HepG2 (cell line): ENCODE data around the gene GTSF1L. TPM values are rescaled to one million over a fixed set of nuclear protein-coding genes. Genes with fewer than 3 reads are reported as not detected.

ENCODE experiments used
- ATAC-seq: fragments of 200-7000 bp; cut with Tn5 transposase; 3 replicates; pipeline ENCODE4 v1.9.1; 2020; ENCODE audit warnings: mild to moderate bottlenecking, moderate library complexity
- BruUV-seq: library from RNA; stranded (reverse); fragments of 400-500 nt; replicated peaks from 2 replicates; lab custom pipeline; 2021; lab: Mats Ljungman, UMichigan
- CTCF ChIA-PET: fragments of 300-600 bp; formaldehyde crosslinking; extraction: SDS; loops from one replicate; lab custom pipeline; 2021; ENCODE audit warnings: low total read pairs, inconsistent platforms, low intra/inter-chr PET ratio; lab: Yijun Ruan, JAX
- POLR2A ChIA-PET: fragments of 350-600 bp; sonication (Branson Sonifier 250); formaldehyde crosslinking; loops from one replicate; lab custom pipeline; 2020; ENCODE audit warnings: antibody characterized with exemption, inconsistent platforms; lab: Yijun Ruan, JAX
- DNase-seq: peaks from one replicate; pipeline ENCODE4 v3.0.0-alpha.2; 2015; ENCODE audit warnings: low spot score
- FAIRE-seq: peaks from 3 replicates; lab custom pipeline; 2011; peaks lifted over from hg19 to GRCh38; lab: Jason Lieb, UNC
- H2AFZ ChIP-seq: one replicate; pipeline ENCODE4 v1.6.1; 2011; ENCODE audit warnings: low read length, inconsistent platforms
- H3K27ac ChIP-seq: fragments of 300-600 bp; 3 replicates; pipeline ENCODE4 v1.8.0; 2011; ENCODE audit warnings: mixed run types, mild to moderate bottlenecking, mixed read lengths, low read length, inconsistent platforms; ENCODE audit not compliant: insufficient read depth; ENCODE audit errors: extremely low read length
- H3K27me3 ChIP-seq, 2 experiments: fragments of 200-600 bp in 1 of 2; 2 replicates in 1 of 2; 3 replicates in 1 of 2; pipeline versions ENCODE4 v1.6.0 to v1.8.0; 2011; ENCODE audit warnings: low read length in 2 of 2, mild to moderate bottlenecking in 2 of 2, moderate library complexity in 2 of 2, inconsistent platforms in 1 of 2; ENCODE audit not compliant: insufficient read depth in 2 of 2, control insufficient read depth in 1 of 2
- H3K36me3 ChIP-seq, 2 experiments: fragments of 200-600 bp in 1 of 2; replicated peaks in 1 of 2; 2 replicates in 1 of 2; 3 replicates in 1 of 2; pipeline versions ENCODE4 v1.5.1 to v1.8.0; 2011; ENCODE audit warnings: low read length in 2 of 2, inconsistent platforms in 1 of 2; ENCODE audit not compliant: insufficient read depth in 2 of 2, control insufficient read depth in 1 of 2
- H3K4me1 ChIP-seq: 2 replicates; pipeline ENCODE4 v1.5.1; 2012; ENCODE audit warnings: low read length, inconsistent platforms; ENCODE audit not compliant: insufficient read depth
- H3K4me2 ChIP-seq: 2 replicates; pipeline ENCODE4 v1.6.0; 2011; ENCODE audit warnings: low read depth, low read length, inconsistent platforms
- H3K4me3 ChIP-seq, 3 experiments: fragments of 200-600 bp in 1 of 3; sonication (generic), shearing (Covaris generic) in 1 of 3; replicated peaks in 1 of 3; 2 replicates each; pipeline ENCODE4 v1.5.1; 2011 to 2016; ENCODE audit warnings: low read length in 3 of 3, inconsistent platforms in 2 of 3, low read depth in 2 of 3, mild to moderate bottlenecking in 2 of 3, control low read depth in 1 of 3, mixed read lengths in 1 of 3; ENCODE audit not compliant: insufficient read depth in 1 of 3
- H3K79me2 ChIP-seq: one replicate; pipeline ENCODE4 v1.6.1; 2011; ENCODE audit warnings: low read length, inconsistent platforms; ENCODE audit not compliant: insufficient read depth
- H3K9ac ChIP-seq: 2 replicates; pipeline ENCODE4 v1.6.0; 2011; ENCODE audit warnings: mild to moderate bottlenecking, low read depth, low read length, inconsistent platforms; ENCODE audit not compliant: insufficient read depth
- H3K9me3 ChIP-seq: 2 replicates; pipeline ENCODE4 v1.5.1; 2012; ENCODE audit warnings: mild to moderate bottlenecking, low read length
- H4K20me1 ChIP-seq: 2 replicates; pipeline ENCODE4 v1.6.0; 2011; ENCODE audit warnings: inconsistent platforms, mild to moderate bottlenecking, low read length, moderate library complexity; ENCODE audit not compliant: insufficient read depth
- CCDC6 ChIP-seq: sonication (generic); formaldehyde crosslinking; IDR thresholded peaks from 2 replicates; pipeline ENCODE4 v1.8.1; 2022; ENCODE audit warnings: mild to moderate bottlenecking, missing genetic modification reagents, moderate library complexity
- JUND ChIP-seq: sonication (generic); formaldehyde crosslinking; IDR thresholded peaks from 2 replicates; pipeline ENCODE4 v1.8.0; 2022; ENCODE audit warnings: mild to moderate bottlenecking, missing genetic modification reagents
- KMT2B ChIP-seq: IDR thresholded peaks from 2 replicates; pipeline ENCODE4 v1.6.1; 2016; ENCODE audit warnings: missing genetic modification reagents, missing compliant biosample characterization
- NR2F2 ChIP-seq: IDR thresholded peaks from 2 replicates; pipeline ENCODE4 v1.6.1; 2012; ENCODE audit warnings: low read depth, inconsistent platforms, borderline replicate concordance
- ZFP41 ChIP-seq: sonication (generic); formaldehyde crosslinking; IDR thresholded peaks from 2 replicates; pipeline ENCODE4 v1.4.0; 2020; ENCODE audit warnings: mild to moderate bottlenecking, missing genetic modification reagents, borderline replicate concordance
- ZNF768 ChIP-seq: sonication (generic); formaldehyde crosslinking; IDR thresholded peaks from 2 replicates; pipeline ENCODE4 v1.4.0; 2020; ENCODE audit warnings: missing genetic modification reagents
- WGBS: methylation state at CpG from one replicate; pipeline ENCODE4 v1.1.6; 2017; ENCODE audit warnings: low lambda C conversion rate; 5-methylcytosine and 5-hydroxymethylcytosine counted together
- in situ Hi-C: cut with HindIII; loops from 2 replicates; pipeline ENCODE4 v1.10.0; 2017; ENCODE audit warnings: low pct_unique_long_range_greater_than_20kb; ENCODE audit not compliant: extremely low pct_ligation_motif_present
- intact Hi-C: fragments of 100-400 bp; cut with micrococcal nuclease; formaldehyde crosslinking; loops from one replicate; pipeline ENCODE4 v1.10.0; 2022; ENCODE audit not compliant: unreplicated experiment
- polyA plus RNA-seq, 8 experiments: library from polyadenylated mRNA; depleted of rRNA in 3 of 8; stranded (reverse) in 7 of 8; unstranded in 1 of 8; fragments of >200 nt; fragmentation: Illumina TruSeq in 4 of 8; extraction: Trizol in 4 of 8; gene quantifications; 2 replicates each; pipeline versions ENCODE4 v1.2.1 to v1.2.3, GENCODE V29; 2011 to 2016; ENCODE audit warnings: low read depth in 4 of 8, missing spikeins in 1 of 8, mixed read lengths in 1 of 8; ENCODE audit not compliant: insufficient read depth in 1 of 8
- total RNA-seq, 5 experiments: library from RNA; depleted of rRNA; stranded (reverse); fragments of >200 nt; fragmentation: Illumina TruSeq; extraction: Trizol; gene quantifications; 2 replicates each; pipeline ENCODE4 v1.2.3, GENCODE V29; 2016; ENCODE audit warnings: low read depth in 1 of 5
- TF ChIP-seq, protein P1 (sequence below): sonication (generic); formaldehyde crosslinking; IDR thresholded peaks from 2 replicates; pipeline ENCODE4 v1.5.0; 2020; ENCODE audit warnings: mild to moderate bottlenecking, missing genetic modification reagents, moderate library complexity
- TF ChIP-seq, protein P2 (sequence below): sonication (generic); formaldehyde crosslinking; IDR thresholded peaks from 2 replicates; pipeline ENCODE4 v1.5.0; 2020; ENCODE audit warnings: mild to moderate bottlenecking, missing genetic modification reagents
- TF ChIP-seq, protein P3 (sequence below), 2 experiments: IDR thresholded peaks; 2 replicates each; pipeline ENCODE4 v1.6.1; 2011 to 2012; ENCODE audit warnings: low read length in 2 of 2, borderline replicate concordance in 1 of 2, low read depth in 1 of 2, mild to moderate bottlenecking in 1 of 2, moderate library complexity in 1 of 2
- TF ChIP-seq, protein P4 (sequence below): IDR thresholded peaks from 2 replicates; pipeline ENCODE4 v1.6.1; 2016
- TF ChIP-seq, protein P5 (sequence below): sonication (generic); formaldehyde crosslinking; IDR thresholded peaks from 2 replicates; pipeline ENCODE4 v1.9.0; 2021; ENCODE audit warnings: missing genetic modification reagents, mild to moderate bottlenecking, borderline replicate concordance
- TF ChIP-seq, protein P6 (sequence below): sonication (generic); formaldehyde crosslinking; IDR thresholded peaks from 2 replicates; pipeline ENCODE4 v1.8.0; 2022; ENCODE audit warnings: mild to moderate bottlenecking, missing genetic modification reagents, borderline replicate concordance

Gene GTSF1L
- total and polyA plus RNA-seq, 2 of the 13 experiments (the other 11 are each of a cell fraction or from before 2014, with no cell fraction given), result not detected

DNA sequence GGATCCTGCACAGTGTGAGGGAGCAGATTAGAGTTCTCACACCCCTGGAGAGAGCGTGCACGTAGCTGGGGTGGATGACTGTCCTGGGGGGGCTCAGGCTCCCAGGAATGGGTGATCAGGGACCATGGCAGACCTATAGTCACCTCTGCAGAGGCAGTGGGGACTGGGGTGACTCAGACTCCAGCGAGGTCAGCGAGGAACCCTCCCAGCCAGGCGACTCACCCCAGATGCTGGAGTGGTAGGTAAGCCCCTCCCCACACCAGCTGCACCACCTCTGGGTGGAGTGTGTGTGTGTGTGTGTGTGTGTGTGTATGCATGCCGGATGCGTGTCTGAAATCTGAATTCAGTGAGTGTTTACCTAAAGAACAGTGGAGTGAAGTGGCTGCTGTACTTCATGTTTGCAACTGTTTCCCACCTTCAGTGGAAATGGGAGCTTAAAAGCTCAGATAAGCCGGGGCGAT lies 17.4 kb upstream of the GTSF1L start:
- Histone ChIP-seq H3K4me3 (no peak overlapping the region), H3K4me2 (no peak overlapping the region), H3K9me3 (no peaks in the 10 kb centered on the region), H3K4me1 (peaks cover 8% of the 10 kb centered on the region), H3K36me3 (no peaks in the 10 kb centered on the region), H3K79me2 (no peaks in the 10 kb centered on the region), H3K9ac (no peak overlapping the region), H4K20me1 (no peaks in the 10 kb centered on the region), H3K27me3 (peaks cover 3 to 46% of the 10 kb centered on the region in 2 experiments; a peak in 4 of 5 replicates), H3K27ac (no peak overlapping the region), H2AFZ (no peak overlapping the region)
- no TSS peak for BruUV-seq
- ChIA-PET CTCF (no interaction called here), POLR2A (no interaction called here)
- 7% methylated on average over 9 of the region's 9 CpGs for WGBS
- FAIRE-seq (no peak), DNase-seq (no peak), ATAC-seq (peak; percentile 47)
- in situ Hi-C loops, result no loop called here
- intact Hi-C loops, result no loop called here
- no peak for TF ChIP-seq ZFP41 (CRISPR knock-in tag)
- TF ChIP-seq, protein P1, sequence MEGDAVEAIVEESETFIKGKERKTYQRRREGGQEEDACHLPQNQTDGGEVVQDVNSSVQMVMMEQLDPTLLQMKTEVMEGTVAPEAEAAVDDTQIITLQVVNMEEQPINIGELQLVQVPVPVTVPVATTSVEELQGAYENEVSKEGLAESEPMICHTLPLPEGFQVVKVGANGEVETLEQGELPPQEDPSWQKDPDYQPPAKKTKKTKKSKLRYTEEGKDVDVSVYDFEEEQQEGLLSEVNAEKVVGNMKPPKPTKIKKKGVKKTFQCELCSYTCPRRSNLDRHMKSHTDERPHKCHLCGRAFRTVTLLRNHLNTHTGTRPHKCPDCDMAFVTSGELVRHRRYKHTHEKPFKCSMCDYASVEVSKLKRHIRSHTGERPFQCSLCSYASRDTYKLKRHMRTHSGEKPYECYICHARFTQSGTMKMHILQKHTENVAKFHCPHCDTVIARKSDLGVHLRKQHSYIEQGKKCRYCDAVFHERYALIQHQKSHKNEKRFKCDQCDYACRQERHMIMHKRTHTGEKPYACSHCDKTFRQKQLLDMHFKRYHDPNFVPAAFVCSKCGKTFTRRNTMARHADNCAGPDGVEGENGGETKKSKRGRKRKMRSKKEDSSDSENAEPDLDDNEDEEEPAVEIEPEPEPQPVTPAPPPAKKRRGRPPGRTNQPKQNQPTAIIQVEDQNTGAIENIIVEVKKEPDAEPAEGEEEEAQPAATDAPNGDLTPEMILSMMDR (CRISPR knock-in tag), result no peak
- TF ChIP-seq, protein P2, sequence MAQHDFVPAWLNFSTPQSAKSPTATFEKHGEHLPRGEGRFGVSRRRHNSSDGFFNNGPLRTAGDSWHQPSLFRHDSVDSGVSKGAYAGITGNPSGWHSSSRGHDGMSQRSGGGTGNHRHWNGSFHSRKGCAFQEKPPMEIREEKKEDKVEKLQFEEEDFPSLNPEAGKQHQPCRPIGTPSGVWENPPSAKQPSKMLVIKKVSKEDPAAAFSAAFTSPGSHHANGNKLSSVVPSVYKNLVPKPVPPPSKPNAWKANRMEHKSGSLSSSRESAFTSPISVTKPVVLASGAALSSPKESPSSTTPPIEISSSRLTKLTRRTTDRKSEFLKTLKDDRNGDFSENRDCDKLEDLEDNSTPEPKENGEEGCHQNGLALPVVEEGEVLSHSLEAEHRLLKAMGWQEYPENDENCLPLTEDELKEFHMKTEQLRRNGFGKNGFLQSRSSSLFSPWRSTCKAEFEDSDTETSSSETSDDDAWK (CRISPR knock-in tag), result no peak
- TF ChIP-seq NR2F2, result no peak
- no peak for TF ChIP-seq CCDC6 (CRISPR knock-in tag)
- TF ChIP-seq, protein P3, sequence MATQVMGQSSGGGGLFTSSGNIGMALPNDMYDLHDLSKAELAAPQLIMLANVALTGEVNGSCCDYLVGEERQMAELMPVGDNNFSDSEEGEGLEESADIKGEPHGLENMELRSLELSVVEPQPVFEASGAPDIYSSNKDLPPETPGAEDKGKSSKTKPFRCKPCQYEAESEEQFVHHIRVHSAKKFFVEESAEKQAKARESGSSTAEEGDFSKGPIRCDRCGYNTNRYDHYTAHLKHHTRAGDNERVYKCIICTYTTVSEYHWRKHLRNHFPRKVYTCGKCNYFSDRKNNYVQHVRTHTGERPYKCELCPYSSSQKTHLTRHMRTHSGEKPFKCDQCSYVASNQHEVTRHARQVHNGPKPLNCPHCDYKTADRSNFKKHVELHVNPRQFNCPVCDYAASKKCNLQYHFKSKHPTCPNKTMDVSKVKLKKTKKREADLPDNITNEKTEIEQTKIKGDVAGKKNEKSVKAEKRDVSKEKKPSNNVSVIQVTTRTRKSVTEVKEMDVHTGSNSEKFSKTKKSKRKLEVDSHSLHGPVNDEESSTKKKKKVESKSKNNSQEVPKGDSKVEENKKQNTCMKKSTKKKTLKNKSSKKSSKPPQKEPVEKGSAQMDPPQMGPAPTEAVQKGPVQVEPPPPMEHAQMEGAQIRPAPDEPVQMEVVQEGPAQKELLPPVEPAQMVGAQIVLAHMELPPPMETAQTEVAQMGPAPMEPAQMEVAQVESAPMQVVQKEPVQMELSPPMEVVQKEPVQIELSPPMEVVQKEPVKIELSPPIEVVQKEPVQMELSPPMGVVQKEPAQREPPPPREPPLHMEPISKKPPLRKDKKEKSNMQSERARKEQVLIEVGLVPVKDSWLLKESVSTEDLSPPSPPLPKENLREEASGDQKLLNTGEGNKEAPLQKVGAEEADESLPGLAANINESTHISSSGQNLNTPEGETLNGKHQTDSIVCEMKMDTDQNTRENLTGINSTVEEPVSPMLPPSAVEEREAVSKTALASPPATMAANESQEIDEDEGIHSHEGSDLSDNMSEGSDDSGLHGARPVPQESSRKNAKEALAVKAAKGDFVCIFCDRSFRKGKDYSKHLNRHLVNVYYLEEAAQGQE (IDR thresholded peaks at IDR 0.05; ENCODE audit: borderline replicate concordance in 1 of 2, low read depth in 1 of 2, low read length in 2 of 2), result no peak
- TF ChIP-seq, protein P4, sequence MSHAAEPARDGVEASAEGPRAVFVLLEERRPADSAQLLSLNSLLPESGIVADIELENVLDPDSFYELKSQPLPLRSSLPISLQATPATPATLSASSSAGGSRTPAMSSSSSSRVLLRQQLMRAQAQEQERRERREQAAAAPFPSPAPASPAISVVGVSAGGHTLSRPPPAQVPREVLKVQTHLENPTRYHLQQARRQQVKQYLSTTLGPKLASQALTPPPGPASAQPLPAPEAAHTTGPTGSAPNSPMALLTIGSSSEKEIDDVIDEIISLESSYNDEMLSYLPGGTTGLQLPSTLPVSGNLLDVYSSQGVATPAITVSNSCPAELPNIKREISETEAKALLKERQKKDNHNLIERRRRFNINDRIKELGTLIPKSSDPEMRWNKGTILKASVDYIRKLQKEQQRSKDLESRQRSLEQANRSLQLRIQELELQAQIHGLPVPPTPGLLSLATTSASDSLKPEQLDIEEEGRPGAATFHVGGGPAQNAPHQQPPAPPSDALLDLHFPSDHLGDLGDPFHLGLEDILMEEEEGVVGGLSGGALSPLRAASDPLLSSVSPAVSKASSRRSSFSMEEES (CRISPR knock-in tag), result no peak
- TF ChIP-seq, protein P5, sequence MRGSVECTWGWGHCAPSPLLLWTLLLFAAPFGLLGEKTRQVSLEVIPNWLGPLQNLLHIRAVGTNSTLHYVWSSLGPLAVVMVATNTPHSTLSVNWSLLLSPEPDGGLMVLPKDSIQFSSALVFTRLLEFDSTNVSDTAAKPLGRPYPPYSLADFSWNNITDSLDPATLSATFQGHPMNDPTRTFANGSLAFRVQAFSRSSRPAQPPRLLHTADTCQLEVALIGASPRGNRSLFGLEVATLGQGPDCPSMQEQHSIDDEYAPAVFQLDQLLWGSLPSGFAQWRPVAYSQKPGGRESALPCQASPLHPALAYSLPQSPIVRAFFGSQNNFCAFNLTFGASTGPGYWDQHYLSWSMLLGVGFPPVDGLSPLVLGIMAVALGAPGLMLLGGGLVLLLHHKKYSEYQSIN (CRISPR knock-in tag), result no peak
- no peak for TF ChIP-seq KMT2B
- TF ChIP-seq ZNF768 (CRISPR knock-in tag), result no peak
- TF ChIP-seq JUND (CRISPR knock-in tag), result no peak
- TF ChIP-seq, protein P6, sequence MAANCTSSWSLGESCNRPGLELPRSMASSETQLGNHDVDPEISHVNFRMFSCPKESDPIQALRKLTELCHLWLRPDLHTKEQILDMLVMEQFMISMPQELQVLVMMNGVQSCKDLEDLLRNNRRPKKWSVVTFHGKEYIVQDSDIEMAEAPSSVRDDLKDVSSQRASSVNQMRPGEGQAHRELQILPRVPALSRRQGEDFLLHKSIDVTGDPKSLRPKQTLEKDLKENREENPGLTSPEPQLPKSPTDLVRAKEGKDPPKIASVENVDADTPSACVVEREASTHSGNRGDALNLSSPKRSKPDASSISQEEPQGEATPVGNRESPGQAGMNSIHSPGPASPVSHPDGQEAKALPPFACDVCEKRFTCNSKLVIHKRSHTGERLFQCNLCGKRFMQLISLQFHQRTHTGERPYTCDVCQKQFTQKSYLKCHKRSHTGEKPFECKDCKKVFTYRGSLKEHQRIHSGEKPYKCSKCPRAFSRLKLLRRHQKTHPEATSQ (CRISPR knock-in tag), result no peak
